ENCODE results near the gene QKI.
A peak's percentile ranks its signal among the peaks of the same experiment; 100 is the strongest.

QKI gene

GRCh38 chr6:163545370-163545769, 130.9 kb downstream of the QKI start:
- Histone ChIP-seq H3K9ac (no peak overlapping the region), H3K27ac (no peak overlapping the region), H3K4me3 (ENCODE audit: low read depth, low read length) (no peak overlapping the region), H3K27me3 (ENCODE audit: control insufficient read depth, insufficient read depth, low read length) (no peaks in the 10 kb centered on the region), H3K79me2 (no peaks in the 10 kb centered on the region), H3K4me1 (peaks cover 10% of the 10 kb centered on the region), H3K9me3 (ENCODE audit: control insufficient read depth, low read length) (no peaks in the 10 kb centered on the region), H3K36me3 (ENCODE audit: control insufficient read depth, insufficient read depth, low read length) (no peaks in the 10 kb centered on the region), H2AFZ (no peak overlapping the region), H3K4me2 (ENCODE audit: low read length) (no peak overlapping the region)
- TF ChIP-seq, protein P1, sequence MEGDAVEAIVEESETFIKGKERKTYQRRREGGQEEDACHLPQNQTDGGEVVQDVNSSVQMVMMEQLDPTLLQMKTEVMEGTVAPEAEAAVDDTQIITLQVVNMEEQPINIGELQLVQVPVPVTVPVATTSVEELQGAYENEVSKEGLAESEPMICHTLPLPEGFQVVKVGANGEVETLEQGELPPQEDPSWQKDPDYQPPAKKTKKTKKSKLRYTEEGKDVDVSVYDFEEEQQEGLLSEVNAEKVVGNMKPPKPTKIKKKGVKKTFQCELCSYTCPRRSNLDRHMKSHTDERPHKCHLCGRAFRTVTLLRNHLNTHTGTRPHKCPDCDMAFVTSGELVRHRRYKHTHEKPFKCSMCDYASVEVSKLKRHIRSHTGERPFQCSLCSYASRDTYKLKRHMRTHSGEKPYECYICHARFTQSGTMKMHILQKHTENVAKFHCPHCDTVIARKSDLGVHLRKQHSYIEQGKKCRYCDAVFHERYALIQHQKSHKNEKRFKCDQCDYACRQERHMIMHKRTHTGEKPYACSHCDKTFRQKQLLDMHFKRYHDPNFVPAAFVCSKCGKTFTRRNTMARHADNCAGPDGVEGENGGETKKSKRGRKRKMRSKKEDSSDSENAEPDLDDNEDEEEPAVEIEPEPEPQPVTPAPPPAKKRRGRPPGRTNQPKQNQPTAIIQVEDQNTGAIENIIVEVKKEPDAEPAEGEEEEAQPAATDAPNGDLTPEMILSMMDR (IDR thresholded peaks at IDR 0.05), result no peak

- Histone ChIP-seq H3K9me3 (ENCODE audit: control insufficient read depth, low read length) (no peaks in the 10 kb centered on the region), H3K36me3 (ENCODE audit: control insufficient read depth, insufficient read depth, low read length) (no peaks in the 10 kb centered on the region), H3K4me3 (ENCODE audit: low read depth, low read length) (no peak overlapping the region), H3K27ac (no peak overlapping the region), H3K79me2 (no peaks in the 10 kb centered on the region), H3K27me3 (ENCODE audit: control insufficient read depth, insufficient read depth, low read length) (no peaks in the 10 kb centered on the region), H2AFZ (no peak overlapping the region), H3K4me2 (ENCODE audit: low read length) (peak overlapping the region; percentile 3), H3K4me1 (peaks cover 10% of the 10 kb centered on the region), H3K9ac (no peak overlapping the region)
- TF ChIP-seq, protein P1 (IDR thresholded peaks at IDR 0.05), result no peak
Measured at GRCh38 chr6:163547287-163547686, 132.8 kb downstream of the QKI start.

DNA sequence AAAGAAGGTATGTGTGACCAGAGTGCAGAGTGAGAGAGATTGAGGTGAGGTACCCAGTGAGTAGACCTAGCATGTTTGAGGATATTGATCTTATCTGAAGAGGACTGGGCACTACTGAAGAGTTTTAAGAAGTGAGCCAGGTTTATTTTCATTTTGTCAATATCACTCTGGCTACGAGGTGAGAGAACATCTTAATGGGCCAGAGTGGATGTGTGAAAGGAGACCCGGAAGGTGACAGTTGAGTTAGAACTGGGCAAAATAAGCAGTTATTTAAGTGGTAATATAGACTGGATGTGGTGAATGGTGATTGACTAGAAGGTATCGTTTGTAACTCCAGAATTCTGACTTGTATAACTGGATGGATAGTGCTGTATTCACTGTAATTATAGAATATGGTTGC, 134.1 kb downstream of the QKI start:
- TF ChIP-seq, protein P1 (IDR thresholded peaks at IDR 0.05), result no peak
- Histone ChIP-seq H3K27me3 (ENCODE audit: control insufficient read depth, insufficient read depth, low read length) (no peaks in the 10 kb centered on the region), H3K79me2 (no peaks in the 10 kb centered on the region), H3K4me1 (peaks cover 10% of the 10 kb centered on the region), H3K27ac (no peak overlapping the region), H3K9me3 (ENCODE audit: control insufficient read depth, low read length) (no peaks in the 10 kb centered on the region), H2AFZ (no peak overlapping the region), H3K36me3 (ENCODE audit: control insufficient read depth, insufficient read depth, low read length) (no peaks in the 10 kb centered on the region), H3K4me3 (ENCODE audit: low read depth, low read length) (no peak overlapping the region), H3K9ac (no peak overlapping the region), H3K4me2 (ENCODE audit: low read length) (no peak overlapping the region)

DNA sequence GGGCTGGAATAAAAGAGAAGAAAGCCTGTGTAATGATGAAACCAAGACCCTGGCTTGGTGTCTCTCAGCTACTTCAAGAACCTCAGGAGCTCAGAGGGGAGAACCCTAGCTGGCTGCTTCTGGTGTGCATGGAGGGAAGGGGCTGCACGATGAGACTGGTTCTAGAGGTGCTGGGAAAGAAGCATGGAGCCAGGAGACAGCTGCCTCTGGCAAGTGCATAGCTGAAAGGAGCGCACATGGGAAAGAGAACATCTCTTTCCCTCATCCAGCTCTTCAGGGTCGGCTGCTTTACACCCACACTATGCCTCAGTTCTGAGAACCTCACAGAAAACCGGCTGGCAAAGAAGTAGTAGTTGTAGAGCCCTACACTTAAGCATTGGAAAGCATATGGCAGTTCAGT, 139.5 kb downstream of the QKI start:
- Histone ChIP-seq H3K9me3 (ENCODE audit: control insufficient read depth, low read length) (no peaks in the 10 kb centered on the region), H2AFZ (no peak overlapping the region), H3K79me2 (peaks cover 3% of the 10 kb centered on the region), H3K4me2 (ENCODE audit: low read length) (no peak overlapping the region), H3K4me3 (ENCODE audit: low read depth, low read length) (no peak overlapping the region), H3K27me3 (ENCODE audit: control insufficient read depth, insufficient read depth, low read length) (no peaks in the 10 kb centered on the region), H3K4me1 (no peaks in the 10 kb centered on the region), H3K27ac (no peak overlapping the region), H3K36me3 (ENCODE audit: control insufficient read depth, insufficient read depth, low read length) (no peaks in the 10 kb centered on the region), H3K9ac (no peak overlapping the region)
- TF ChIP-seq, protein P1 (IDR thresholded peaks at IDR 0.05), result no peak

DNA sequence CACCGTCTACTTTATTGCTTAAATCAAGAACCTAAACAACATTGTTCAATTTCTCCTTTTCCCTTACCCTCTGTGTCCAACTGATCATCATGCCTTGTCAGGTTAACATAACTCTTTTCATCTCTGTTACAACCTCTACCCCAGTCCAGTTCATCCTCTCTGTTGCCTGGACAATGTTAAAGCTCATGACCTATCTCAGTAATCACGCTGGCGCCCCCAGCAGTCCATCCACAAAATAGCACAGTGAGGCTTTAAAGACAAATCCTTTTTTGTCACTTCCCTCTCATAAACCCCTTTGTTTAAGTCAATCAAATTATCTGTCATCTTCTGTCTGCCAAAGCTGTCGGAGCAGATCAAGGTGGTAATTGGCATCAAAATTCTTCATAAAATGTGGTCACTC, 140.1 kb downstream of the QKI start:
- TF ChIP-seq, protein P1 (IDR thresholded peaks at IDR 0.05), result peak; percentile 64
- Histone ChIP-seq H3K27ac (no peak overlapping the region), H3K9me3 (ENCODE audit: control insufficient read depth, low read length) (no peaks in the 10 kb centered on the region), H3K79me2 (peaks cover 3% of the 10 kb centered on the region), H3K4me1 (no peaks in the 10 kb centered on the region), H3K4me2 (ENCODE audit: low read length) (no peak overlapping the region), H3K4me3 (ENCODE audit: low read depth, low read length) (no peak overlapping the region), H3K9ac (no peak overlapping the region), H3K36me3 (ENCODE audit: control insufficient read depth, insufficient read depth, low read length) (no peaks in the 10 kb centered on the region), H2AFZ (no peak overlapping the region), H3K27me3 (ENCODE audit: control insufficient read depth, insufficient read depth, low read length) (no peaks in the 10 kb centered on the region)

All from parathyroid adenoma (tissue), 2 donors.